Measurements from ENCODE around the gene RUSF1.
"Not testable (repeated sequence)": the region's sequence is repeated elsewhere in the genome, so short reads cannot be mapped to it uniquely, and the experiment has no call there.

The RUSF1 gene

DNA sequence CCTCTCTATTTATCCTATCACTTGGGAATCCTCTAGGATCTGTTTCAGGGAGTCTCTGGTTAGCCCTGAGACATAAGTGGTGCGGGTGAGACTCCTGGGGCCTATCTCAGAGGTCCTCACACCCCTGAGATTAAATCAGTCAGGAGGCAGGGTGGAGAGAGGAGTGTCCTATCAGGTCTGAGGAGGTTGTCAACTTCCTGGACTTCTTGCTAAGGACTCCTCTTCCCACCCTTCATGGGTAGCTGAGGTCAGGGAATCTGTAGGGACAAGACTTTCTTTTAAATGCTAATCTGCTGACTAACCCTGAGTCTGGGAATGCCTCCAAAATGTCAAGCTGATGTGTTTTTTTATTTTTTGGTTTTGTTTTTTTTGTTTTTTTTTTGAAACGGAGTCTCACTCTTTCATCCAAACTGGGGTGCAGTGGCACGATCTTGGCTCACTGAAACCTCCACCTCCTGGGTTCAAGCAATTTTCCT, 55.5 kb downstream of the RUSF1 start:
- peak; percentile 35 for DNase-seq (ENCODE audit: low spot score)

DNA sequence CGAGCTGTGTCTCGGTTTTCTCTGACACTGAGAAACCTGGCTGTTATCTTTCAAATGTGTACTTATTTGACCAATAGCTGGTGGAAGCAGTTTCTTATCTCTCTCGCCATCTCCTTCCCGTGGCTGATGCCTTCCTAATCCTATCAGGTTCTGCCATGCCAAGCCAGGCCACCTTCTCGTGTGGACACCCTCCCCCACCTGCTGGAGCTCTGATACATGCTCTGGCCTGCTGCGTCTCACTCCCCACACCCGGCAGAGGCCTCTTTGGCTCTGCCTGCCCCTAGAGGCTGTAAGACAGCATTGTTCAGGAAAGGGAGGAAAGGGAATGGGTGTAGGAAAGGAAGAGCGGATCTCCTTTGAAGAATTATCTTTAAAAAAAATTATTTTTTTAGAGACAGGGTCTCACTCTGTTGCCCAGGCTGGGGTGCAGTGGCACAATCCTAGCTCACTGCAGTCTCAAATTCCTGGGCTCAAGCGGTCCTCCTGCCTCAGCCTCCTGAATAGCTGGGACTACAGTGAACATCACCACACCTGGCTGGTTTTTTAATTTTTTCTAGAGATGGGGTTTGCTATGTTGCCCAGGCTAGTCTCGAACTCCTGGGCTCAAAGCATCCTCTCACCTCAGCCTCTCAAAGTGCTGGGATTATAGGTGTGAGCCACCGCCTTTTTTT, 56.4 kb downstream of the RUSF1 start:
- DNase-seq (ENCODE audit: low spot score) = peak; percentile 45

DNA sequence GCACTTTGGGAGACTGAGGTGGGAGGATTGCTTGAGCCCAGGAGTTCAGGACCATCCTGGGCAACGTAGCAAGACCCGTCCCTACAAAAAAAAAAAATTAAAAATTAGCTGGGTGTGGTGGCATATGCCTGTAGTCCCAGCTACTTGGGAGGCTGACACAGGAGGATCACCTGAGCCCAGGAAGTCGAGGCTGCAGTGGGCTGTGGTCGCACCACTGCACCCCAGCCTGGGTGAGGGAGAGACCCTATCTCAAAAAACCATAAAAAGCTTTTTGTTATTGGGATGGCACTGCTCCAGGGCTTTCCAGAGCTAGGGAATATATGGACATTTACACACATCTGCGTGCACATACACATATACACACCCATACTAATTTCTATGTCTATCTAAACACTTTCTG, 57.0 kb downstream of the RUSF1 start:
- DNase-seq (ENCODE audit: low spot score) = no peak

DNA sequence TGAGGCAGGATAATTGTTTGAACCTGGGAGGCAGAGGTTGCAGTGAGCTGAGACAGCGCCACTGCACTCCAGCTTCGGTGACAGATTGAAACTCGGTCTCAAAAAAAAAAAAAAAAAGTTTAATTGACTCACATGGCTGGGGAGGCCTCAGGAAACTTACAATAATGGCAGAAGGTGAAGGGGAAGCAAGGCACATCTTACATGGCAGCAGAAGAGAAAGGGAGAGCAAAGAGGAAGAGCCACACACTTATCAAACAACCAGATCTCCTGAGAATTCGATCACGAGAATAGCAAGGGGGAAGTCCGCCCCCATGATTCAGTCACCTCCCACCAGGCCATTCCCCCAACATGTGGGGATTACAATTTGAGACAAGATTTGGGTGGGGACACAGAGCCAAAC, 62.3 kb downstream of the RUSF1 start:
- DNase-seq (ENCODE audit: low spot score) = not testable (repeated sequence)

DNA sequence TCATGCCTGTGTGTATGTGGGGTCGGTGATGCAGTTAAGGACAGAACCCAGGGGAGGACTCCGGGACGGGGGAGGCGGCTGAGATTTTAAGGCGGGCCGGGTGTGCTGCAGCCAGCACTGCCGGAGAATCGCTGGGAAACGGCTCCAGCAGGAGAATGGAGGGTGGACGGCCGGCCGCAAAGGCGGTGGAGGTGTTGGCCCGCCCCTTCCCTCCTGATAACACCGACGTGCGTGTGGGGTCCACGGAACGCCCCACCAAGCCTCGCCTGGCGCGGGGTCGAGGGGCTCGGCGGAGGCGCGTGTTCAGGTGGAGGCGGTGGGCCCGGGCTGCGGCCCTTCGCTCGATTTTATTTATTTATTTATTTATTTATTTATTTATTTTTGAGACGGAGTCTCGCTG, 66.2 kb downstream of the RUSF1 start:
- no peak for DNase-seq (ENCODE audit: low spot score)

DNA sequence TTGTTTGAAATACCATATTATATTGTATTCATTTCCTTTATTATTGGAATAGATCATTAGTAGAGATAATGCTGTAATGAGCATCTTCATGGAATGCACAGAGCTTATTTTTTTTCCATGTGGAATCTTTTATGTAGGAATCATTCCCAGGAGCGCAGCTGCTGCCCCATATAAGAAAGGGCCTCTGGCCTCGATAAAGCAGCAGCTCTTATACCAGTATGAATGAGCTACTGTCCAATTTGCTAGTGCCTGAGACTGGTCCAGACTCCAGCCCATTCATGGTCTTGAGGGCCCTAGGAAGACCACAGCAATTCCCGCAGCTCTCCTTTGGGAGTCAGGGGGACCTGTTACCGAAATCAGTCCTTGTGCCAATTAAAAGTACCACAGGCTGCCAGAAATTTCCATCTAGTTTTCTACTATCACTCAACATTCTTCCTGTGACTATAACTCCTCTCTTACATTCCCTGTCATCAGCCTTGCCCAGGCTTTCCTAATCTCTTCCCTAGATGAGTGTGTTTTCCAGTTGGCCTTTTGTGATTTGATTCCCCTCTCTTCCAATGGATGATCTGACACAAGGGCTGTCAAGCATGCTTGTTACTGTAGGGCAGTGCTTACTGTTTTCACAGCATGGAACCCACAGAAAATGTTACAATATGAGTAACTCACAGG, 67.5 kb downstream of the RUSF1 start:
- peak; percentile 44 for DNase-seq (ENCODE audit: low spot score)

DNA sequence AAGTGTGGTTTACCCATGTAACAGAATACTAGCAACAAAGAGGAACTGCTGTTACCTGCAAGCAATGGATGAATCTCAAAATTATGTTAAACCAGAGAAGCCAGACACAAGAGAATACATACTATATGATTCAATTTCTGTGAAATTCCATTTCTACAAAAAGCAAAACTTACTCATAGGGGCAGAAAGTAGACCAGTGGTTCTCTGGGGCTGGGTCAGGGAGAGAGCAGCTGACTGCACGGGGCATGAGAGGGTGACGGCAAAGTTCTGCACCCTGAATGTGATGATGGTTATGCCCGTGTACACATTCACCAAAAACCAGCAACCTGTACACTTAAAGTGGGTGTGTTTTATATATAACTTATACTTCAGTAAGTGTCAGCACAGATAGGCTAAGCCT, 68.7 kb downstream of the RUSF1 start:
- DNase-seq (ENCODE audit: low spot score) = no peak
